Esophagus muscularis mucosa (tissue), 4 donors: Measurements from ENCODE around the gene BSN. TPM values are rescaled to one million over a fixed set of nuclear protein-coding genes. Genes with fewer than 3 reads are reported as not detected.

Experiments
- DNase-seq: peaks from one replicate; pipeline ENCODE4 v3.0.0-alpha.2; 2017; ENCODE audit errors: extremely low spot score
- H3K27ac ChIP-seq, 4 donors: fragments of 200-600 bp; sonication (generic); replicated peaks in 1 of 4; 1 replicate in 3 of 4; 2 replicates in 1 of 4; pipeline ENCODE4 v1.5.1; 2016 to 2019; ENCODE audit warnings: mild to moderate bottlenecking in 1 of 4
- H3K27me3 ChIP-seq, 4 donors: fragments of 200-600 bp; sonication (generic); one replicate each; pipeline versions ENCODE4 v1.5.1 to v1.6.0; 2016 to 2019
- H3K36me3 ChIP-seq, 4 donors: fragments of 200-600 bp; sonication (generic); one replicate each; pipeline ENCODE4 v1.5.1; 2016 to 2019
- H3K4me1 ChIP-seq, 4 donors: fragments of 200-600 bp; sonication (generic); one replicate each; pipeline ENCODE4 v1.5.1; 2016 to 2019
- H3K4me3 ChIP-seq, 4 donors: fragments of 200-600 bp; sonication (generic); 1 replicate in 2 of 4; 2 replicates in 2 of 4; pipeline ENCODE4 v1.5.1; 2016 to 2019; ENCODE audit warnings: mild to moderate bottlenecking in 4 of 4, moderate library complexity in 1 of 4
- H3K9me3 ChIP-seq, 4 donors: fragments of 200-600 bp; sonication (generic); 1 replicate in 3 of 4; 2 replicates in 1 of 4; pipeline ENCODE4 v1.5.1; 2016 to 2019
- EP300 ChIP-seq: sonication (generic); formaldehyde crosslinking; IDR thresholded peaks from one replicate; pipeline ENCODE4 v1.6.1; 2017; ENCODE audit warnings: antibody characterized with exemption
- POLR2A ChIP-seq: fragments of 450-650 bp; IDR thresholded peaks from one replicate; pipeline ENCODE4 v1.6.1; 2017; ENCODE audit warnings: antibody characterized with exemption, moderate library complexity, mild to moderate bottlenecking, low read depth
- POLR2AphosphoS5 ChIP-seq, 2 donors: sonication (generic); formaldehyde crosslinking; IDR thresholded peaks; one replicate each; pipeline ENCODE4 v1.6.1; 2017; ENCODE audit warnings: antibody characterized with exemption in 2 of 2
- WGBS: methylation state at CpG from one replicate; pipeline ENCODE4 v1.1.5; 2018; 5-methylcytosine and 5-hydroxymethylcytosine counted together
- intact Hi-C: fragments of 100-400 bp; cut with DNase I; formaldehyde crosslinking; loops from one replicate; pipeline ENCODE4 v1.15.1; 2023
- total RNA-seq, 4 donors: library from RNA; depleted of rRNA; stranded (reverse); fragments of >200 nt; gene quantifications; one replicate each; pipeline versions ENCODE4 v1.1.0 to v1.2.1, GENCODE V29; 2016
- TF ChIP-seq, protein P1 (sequence below), 3 experiments: fragments of 200-600 bp in 2 of 3; fragments of 450-650 bp in 1 of 3; sonication (generic) in 2 of 3; IDR thresholded peaks; one replicate each; pipeline ENCODE4 v1.5.1; 2017 to 2019; ENCODE audit warnings: antibody characterized with exemption in 3 of 3, mild to moderate bottlenecking in 2 of 3, moderate library complexity in 1 of 3

Gene BSN
- total RNA-seq, 4 donors from 2014 or later: 0.42 to 1.7 (median 0.78) TPM

DNA sequence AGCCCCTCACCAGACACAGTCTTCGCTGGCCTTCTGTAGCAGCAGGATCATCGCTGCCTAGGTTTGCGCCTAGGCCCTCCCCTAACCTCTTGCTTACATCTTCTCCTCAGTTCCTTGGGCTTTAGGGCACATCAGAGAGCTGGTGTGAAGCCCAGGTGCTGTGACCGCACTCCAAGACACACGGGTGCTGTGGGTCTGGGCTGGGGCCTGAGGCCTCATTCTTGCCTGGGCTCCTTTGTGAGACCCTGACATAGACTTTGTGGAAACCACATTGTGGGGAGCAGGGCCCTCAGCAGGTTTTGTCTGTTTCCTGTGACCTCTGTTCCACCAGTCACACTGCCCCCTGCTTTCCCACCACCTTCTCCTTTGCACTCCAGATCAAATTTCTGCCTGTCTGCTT lies 157.2 kb downstream of the BSN start:
- intact Hi-C loops: no loop called here
- no peak overlapping the region for H3K27ac ChIP-seq

DNA sequence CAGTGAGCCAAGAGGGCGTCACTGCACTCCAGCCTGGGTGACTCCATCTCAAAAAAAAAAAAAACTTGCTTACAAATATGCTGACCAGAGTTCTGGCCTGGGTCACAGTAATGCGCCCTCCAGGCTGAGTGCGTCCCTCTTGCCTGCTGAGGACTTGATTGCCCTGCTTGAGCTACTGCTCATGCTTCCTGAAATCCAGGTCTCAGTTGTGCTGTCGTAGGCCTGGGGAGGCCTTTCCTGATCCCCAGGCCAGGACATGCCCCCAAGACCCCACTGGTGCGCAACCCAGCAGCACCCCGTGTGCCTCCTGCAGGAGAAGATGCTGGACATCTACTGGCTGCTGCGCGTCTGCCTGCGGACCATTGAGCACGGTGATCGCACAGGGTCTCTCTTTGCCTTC lies 157.9 kb downstream of the BSN start:
- Histone ChIP-seq H3K27ac (no peak overlapping the region), H3K4me3 (no peak overlapping the region), H3K9me3 (no peaks in the 10 kb centered on the region), H3K27me3 (no peaks in the 10 kb centered on the region), H3K36me3 (peaks cover 6 to 84% (median 48%) of the 10 kb centered on the region in 4 donors), H3K4me1 (no peaks in the 10 kb centered on the region)
- WGBS: 98% methylated on average over 11 of the region's 11 CpGs
- DNase-seq: no peak
- intact Hi-C loops: no loop called here
- no peak for TF ChIP-seq POLR2A
- TF ChIP-seq, protein P1, sequence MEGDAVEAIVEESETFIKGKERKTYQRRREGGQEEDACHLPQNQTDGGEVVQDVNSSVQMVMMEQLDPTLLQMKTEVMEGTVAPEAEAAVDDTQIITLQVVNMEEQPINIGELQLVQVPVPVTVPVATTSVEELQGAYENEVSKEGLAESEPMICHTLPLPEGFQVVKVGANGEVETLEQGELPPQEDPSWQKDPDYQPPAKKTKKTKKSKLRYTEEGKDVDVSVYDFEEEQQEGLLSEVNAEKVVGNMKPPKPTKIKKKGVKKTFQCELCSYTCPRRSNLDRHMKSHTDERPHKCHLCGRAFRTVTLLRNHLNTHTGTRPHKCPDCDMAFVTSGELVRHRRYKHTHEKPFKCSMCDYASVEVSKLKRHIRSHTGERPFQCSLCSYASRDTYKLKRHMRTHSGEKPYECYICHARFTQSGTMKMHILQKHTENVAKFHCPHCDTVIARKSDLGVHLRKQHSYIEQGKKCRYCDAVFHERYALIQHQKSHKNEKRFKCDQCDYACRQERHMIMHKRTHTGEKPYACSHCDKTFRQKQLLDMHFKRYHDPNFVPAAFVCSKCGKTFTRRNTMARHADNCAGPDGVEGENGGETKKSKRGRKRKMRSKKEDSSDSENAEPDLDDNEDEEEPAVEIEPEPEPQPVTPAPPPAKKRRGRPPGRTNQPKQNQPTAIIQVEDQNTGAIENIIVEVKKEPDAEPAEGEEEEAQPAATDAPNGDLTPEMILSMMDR (IDR thresholded peaks at IDR 0.05): no peak
- TF ChIP-seq EP300: no peak
- TF ChIP-seq POLR2AphosphoS5 (IDR thresholded peaks at IDR 0.05): no peak

More for the DNA sequence above, 157.2 kb downstream of the BSN start:
- H3K9me3 ChIP-seq: no peaks in the 10 kb centered on the region
- H3K4me1 ChIP-seq: no peaks in the 10 kb centered on the region
- TF ChIP-seq, protein P1 (IDR thresholded peaks at IDR 0.05): no peak
- H3K36me3 ChIP-seq: peaks cover 6 to 84% (median 48%) of the 10 kb centered on the region in 4 donors
- no peak for DNase-seq
- 87% methylated on average over 5 of the region's 5 CpGs for WGBS
- no peak overlapping the region for H3K4me3 ChIP-seq
- H3K27me3 ChIP-seq: no peaks in the 10 kb centered on the region

DNA sequence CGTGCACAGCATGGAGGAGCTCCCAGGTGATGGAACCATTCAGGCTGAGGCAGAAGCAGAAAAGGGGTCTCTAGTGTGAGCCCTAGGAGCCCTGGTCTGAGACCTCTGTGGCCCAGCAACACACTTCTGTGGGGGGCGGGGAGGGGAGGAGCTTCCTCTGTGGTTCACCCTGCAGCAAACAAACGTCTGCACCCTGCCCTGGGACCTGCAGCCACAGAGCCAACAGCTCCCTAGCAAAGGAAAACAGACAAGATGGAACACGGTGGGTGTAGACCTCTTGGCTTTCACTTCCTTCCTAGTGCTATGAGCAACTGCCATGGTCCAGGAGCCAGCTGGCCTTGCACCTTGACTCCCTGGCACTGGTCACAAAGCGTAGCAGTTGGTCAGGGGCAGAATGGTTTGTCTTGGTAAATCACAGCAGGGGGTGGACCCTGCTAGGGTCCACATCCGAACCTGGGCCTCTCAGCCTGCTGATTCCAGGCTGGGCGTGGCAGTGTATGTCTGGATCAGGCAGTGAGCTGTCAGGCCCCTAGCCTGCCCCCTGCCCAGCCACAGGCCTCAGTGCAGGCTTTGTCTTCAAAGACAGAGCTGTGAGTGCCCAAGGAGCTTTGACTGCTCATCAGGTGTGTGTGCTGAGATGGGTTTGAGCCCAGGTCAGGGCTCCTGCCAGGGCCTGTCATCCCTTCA lies 158.5 kb downstream of the BSN start:
- no peak overlapping the region for H3K27ac ChIP-seq
- no peak overlapping the region for H3K4me3 ChIP-seq
- H3K4me1 ChIP-seq: no peaks in the 10 kb centered on the region
- H3K9me3 ChIP-seq: no peaks in the 10 kb centered on the region
- no peak for TF ChIP-seq POLR2A
- TF ChIP-seq, protein P1 (IDR thresholded peaks at IDR 0.05): no peak
- TF ChIP-seq POLR2AphosphoS5 (IDR thresholded peaks at IDR 0.05): no peak
- TF ChIP-seq EP300: no peak
- peaks cover 6 to 80% (median 49%) of the 10 kb centered on the region in 4 donors for H3K36me3 ChIP-seq
- DNase-seq: no peak
- intact Hi-C loops: no loop called here
- no peaks in the 10 kb centered on the region for H3K27me3 ChIP-seq
- 54% methylated on average over 5 of the region's 7 CpGs for WGBS

DNA sequence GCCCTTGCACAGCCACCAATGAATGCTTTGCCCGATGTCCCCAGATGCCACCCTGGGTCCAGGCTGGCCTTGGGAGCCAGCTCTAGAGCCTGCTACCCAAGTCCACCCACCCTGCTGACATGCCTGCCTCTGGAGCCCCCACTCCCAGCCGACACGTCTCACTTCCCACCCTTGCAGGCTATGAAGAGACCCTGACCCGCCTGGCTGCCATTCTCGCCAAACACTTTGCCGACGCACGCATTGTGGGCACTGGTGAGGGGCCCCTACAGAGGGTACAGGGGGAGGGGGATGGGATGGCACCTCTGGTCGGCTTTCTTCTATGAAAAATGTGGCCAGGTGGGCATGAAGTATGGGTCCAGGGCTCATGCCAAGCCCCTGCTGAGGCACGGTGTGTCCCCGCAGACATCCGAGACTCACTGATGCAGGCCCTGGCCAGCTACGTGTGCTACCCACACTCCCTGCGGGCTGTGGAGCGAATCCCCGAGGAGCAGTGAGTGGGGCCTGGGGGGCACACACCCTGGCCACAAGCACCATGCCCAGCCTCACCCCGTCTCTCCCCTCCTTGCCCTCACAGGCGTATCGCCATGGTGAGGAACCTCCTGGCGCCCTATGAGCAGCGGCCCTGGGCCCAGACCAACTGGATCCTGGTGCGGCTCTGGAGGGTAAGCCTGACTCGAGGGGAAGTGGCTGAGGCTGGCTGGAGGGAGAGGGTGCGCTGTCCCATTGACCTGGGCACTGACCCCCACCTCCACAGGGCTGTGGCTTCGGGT lies 159.2 kb downstream of the BSN start:
- no peaks in the 10 kb centered on the region for H3K27me3 ChIP-seq
- no peak overlapping the region for H3K27ac ChIP-seq
- 97% methylated on average over 9 of the region's 25 CpGs for WGBS
- intact Hi-C loops: no loop called here
- H3K9me3 ChIP-seq: no peaks in the 10 kb centered on the region
- H3K4me1 ChIP-seq: peaks cover 2 to 7% (median 5%) of the 10 kb centered on the region in 4 donors
- TF ChIP-seq, protein P1 (IDR thresholded peaks at IDR 0.05): no peak
- no peak for DNase-seq
- peaks cover 6 to 80% (median 47%) of the 10 kb centered on the region in 4 donors for H3K36me3 ChIP-seq
- no peak overlapping the region for H3K4me3 ChIP-seq
